ENCODE data around the gene FBXO34.
"Not testable (repeated sequence)": the region's sequence is repeated elsewhere in the genome, so short reads cannot be mapped to it uniquely, and the experiment has no call there.

FBXO34 gene

GRCh38 chr14:55309154-55309553 is 37.9 kb downstream of the FBXO34 start:
- Histone ChIP-seq H2BK5ac (ENCODE audit: low read depth, low read length, poor library complexity) (no peak overlapping the region), H3K4me3 (ENCODE audit: low read depth, low read length) (no peak overlapping the region), H3K79me2 (ENCODE audit: control insufficient read depth, insufficient read depth, low read length, poor library complexity) (no peaks in the 10 kb centered on the region), H2BK12ac (ENCODE audit: low read length) (no peak overlapping the region), H3K23ac (ENCODE audit: low read length) (no peak overlapping the region), H3K4me1 (ENCODE audit: control insufficient read depth in 1 of 2, insufficient read depth in 2 of 2, low read length in 2 of 2) (no peaks in the 10 kb centered on the region), H3K4me2 (ENCODE audit: low read length) (no peak overlapping the region), H2AFZ (ENCODE audit: insufficient read depth, low read length, poor library complexity) (no peak overlapping the region), H3K14ac (ENCODE audit: low read length) (no peak overlapping the region), H3K27me3 (ENCODE audit: insufficient read depth, low read length) (no peaks in the 10 kb centered on the region), H3K27ac (ENCODE audit: low read depth, low read length) (no peak overlapping the region), H3K9ac (ENCODE audit: low read length) (no peak overlapping the region), H3K36me3 (ENCODE audit: control insufficient read depth in 1 of 2, insufficient read depth in 2 of 2, low read length in 2 of 2) (peaks cover 5 to 7% of the 10 kb centered on the region in 2 experiments), H3K79me1 (ENCODE audit: low read length) (no peaks in the 10 kb centered on the region), H2BK120ac (ENCODE audit: insufficient read depth, low read length, poor library complexity) (no peak overlapping the region), H4K91ac (ENCODE audit: low read depth, low read length) (no peak overlapping the region), H3K4ac (ENCODE audit: low read depth, low read length) (no peak overlapping the region), H4K12ac (ENCODE audit: low read depth, low read length) (no peak overlapping the region), H3K18ac (ENCODE audit: low read length) (no peak overlapping the region), H3K9me3 (ENCODE audit: insufficient read depth, low read depth, low read length) (peaks cover 7% of the 10 kb centered on the region), H2AK5ac (ENCODE audit: low read length) (no peak overlapping the region), H4K8ac (ENCODE audit: low read depth, low read length) (no peak overlapping the region)
- no peak for DNase-seq
- no CpG with 5 or more reads among the region's 2 CpGs for WGBS (ENCODE audit: extremely low coverage, insufficient coverage, insufficient read length)

- H3K18ac ChIP-seq (ENCODE audit: low read length) = no peak overlapping the region
- H2AFZ ChIP-seq (ENCODE audit: insufficient read depth, low read length, poor library complexity) = no peak overlapping the region
- no peaks in the 10 kb centered on the region for H3K79me1 ChIP-seq (ENCODE audit: low read length)
- H3K27me3 ChIP-seq (ENCODE audit: insufficient read depth, low read length) = no peaks in the 10 kb centered on the region
- H3K23ac ChIP-seq (ENCODE audit: low read length) = no peak overlapping the region
- H2AK5ac ChIP-seq (ENCODE audit: low read length) = no peak overlapping the region
- DNase-seq = no peak
- no peak overlapping the region for H4K8ac ChIP-seq (ENCODE audit: low read depth, low read length)
- no peak overlapping the region for H2BK5ac ChIP-seq (ENCODE audit: low read depth, low read length, poor library complexity)
- no peak overlapping the region for H3K4me3 ChIP-seq (ENCODE audit: low read depth, low read length)
- no peak overlapping the region for H2BK12ac ChIP-seq (ENCODE audit: low read length)
- H3K9ac ChIP-seq (ENCODE audit: low read length) = no peak overlapping the region
- H3K4ac ChIP-seq (ENCODE audit: low read depth, low read length) = no peak overlapping the region
- no peak overlapping the region for H3K14ac ChIP-seq (ENCODE audit: low read length)
- H3K27ac ChIP-seq (ENCODE audit: low read depth, low read length) = no peak overlapping the region
- H3K79me2 ChIP-seq (ENCODE audit: control insufficient read depth, insufficient read depth, low read length, poor library complexity) = no peaks in the 10 kb centered on the region
- no peaks in the 10 kb centered on the region for H3K4me1 ChIP-seq (ENCODE audit: control insufficient read depth in 1 of 2, insufficient read depth in 2 of 2, low read length in 2 of 2)
- no peak overlapping the region for H2BK120ac ChIP-seq (ENCODE audit: insufficient read depth, low read length, poor library complexity)
- H4K12ac ChIP-seq (ENCODE audit: low read depth, low read length) = no peak overlapping the region
- no peak overlapping the region for H4K91ac ChIP-seq (ENCODE audit: low read depth, low read length)
- H3K4me2 ChIP-seq (ENCODE audit: low read length) = no peak overlapping the region
- peaks cover 5 to 7% of the 10 kb centered on the region in 2 experiments for H3K36me3 ChIP-seq (ENCODE audit: control insufficient read depth in 1 of 2, insufficient read depth in 2 of 2, low read length in 2 of 2)
- peaks cover 7% of the 10 kb centered on the region for H3K9me3 ChIP-seq (ENCODE audit: insufficient read depth, low read depth, low read length)
- no CpG with 5 or more reads among the region's 1 CpG for WGBS (ENCODE audit: extremely low coverage, insufficient coverage, insufficient read length)
These were observed 38.6 kb downstream of the FBXO34 start for GRCh38 chr14:55309761-55310365.

- H3K4ac ChIP-seq (ENCODE audit: low read depth, low read length); H2AFZ ChIP-seq (ENCODE audit: insufficient read depth, low read length, poor library complexity); H3K79me2 ChIP-seq (ENCODE audit: control insufficient read depth, insufficient read depth, low read length, poor library complexity); H3K23ac ChIP-seq (ENCODE audit: low read length); H3K4me3 ChIP-seq (ENCODE audit: low read depth, low read length); H3K27ac ChIP-seq (ENCODE audit: low read depth, low read length); H3K9me3 ChIP-seq (ENCODE audit: insufficient read depth, low read depth, low read length); H3K14ac ChIP-seq (ENCODE audit: low read length); H3K18ac ChIP-seq (ENCODE audit: low read length); H3K79me1 ChIP-seq (ENCODE audit: low read length); H3K9ac ChIP-seq (ENCODE audit: low read length); H3K27me3 ChIP-seq (ENCODE audit: insufficient read depth, low read length); DNase-seq; H2AK5ac ChIP-seq (ENCODE audit: low read length); H2BK12ac ChIP-seq (ENCODE audit: low read length); H2BK120ac ChIP-seq (ENCODE audit: insufficient read depth, low read length, poor library complexity); H4K12ac ChIP-seq (ENCODE audit: low read depth, low read length); H3K4me2 ChIP-seq (ENCODE audit: low read length); H2BK5ac ChIP-seq (ENCODE audit: low read depth, low read length, poor library complexity); H3K36me3 ChIP-seq (ENCODE audit: control insufficient read depth in 1 of 2, insufficient read depth in 2 of 2, low read length in 2 of 2); H3K4me1 ChIP-seq (ENCODE audit: control insufficient read depth in 1 of 2, insufficient read depth in 2 of 2, low read length in 2 of 2); H4K8ac ChIP-seq (ENCODE audit: low read depth, low read length); H4K91ac ChIP-seq (ENCODE audit: low read depth, low read length): not testable (repeated sequence)
- no CpG with 5 or more reads among the region's 5 CpGs for WGBS (ENCODE audit: extremely low coverage, insufficient coverage, insufficient read length)
These were observed 41.3 kb downstream of the FBXO34 start for GRCh38 chr14:55312379-55313030.

GRCh38 chr14:55313480-55313879 is 42.3 kb downstream of the FBXO34 start:
- Histone ChIP-seq H3K4ac (ENCODE audit: low read depth, low read length) (no peak overlapping the region), H3K23ac (ENCODE audit: low read length) (no peak overlapping the region), H3K18ac (ENCODE audit: low read length) (no peak overlapping the region), H4K91ac (ENCODE audit: low read depth, low read length) (no peak overlapping the region), H3K9me3 (ENCODE audit: insufficient read depth, low read depth, low read length) (peaks cover 7% of the 10 kb centered on the region), H2BK12ac (ENCODE audit: low read length) (no peak overlapping the region), H3K79me2 (ENCODE audit: control insufficient read depth, insufficient read depth, low read length, poor library complexity) (no peaks in the 10 kb centered on the region), H3K9ac (ENCODE audit: low read length) (no peak overlapping the region), H4K8ac (ENCODE audit: low read depth, low read length) (no peak overlapping the region), H3K4me1 (ENCODE audit: control insufficient read depth in 1 of 2, insufficient read depth in 2 of 2, low read length in 2 of 2) (no peaks in the 10 kb centered on the region), H3K4me2 (ENCODE audit: low read length) (no peak overlapping the region), H3K4me3 (ENCODE audit: low read depth, low read length) (no peak overlapping the region), H4K12ac (ENCODE audit: low read depth, low read length) (no peak overlapping the region), H3K27me3 (ENCODE audit: insufficient read depth, low read length) (no peaks in the 10 kb centered on the region), H2BK5ac (ENCODE audit: low read depth, low read length, poor library complexity) (no peak overlapping the region), H2AK5ac (ENCODE audit: low read length) (no peak overlapping the region), H2AFZ (ENCODE audit: insufficient read depth, low read length, poor library complexity) (no peak overlapping the region), H3K79me1 (ENCODE audit: low read length) (no peaks in the 10 kb centered on the region), H3K36me3 (ENCODE audit: control insufficient read depth in 1 of 2, insufficient read depth in 2 of 2, low read length in 2 of 2) (peaks cover 5 to 7% of the 10 kb centered on the region in 2 experiments), H2BK120ac (ENCODE audit: insufficient read depth, low read length, poor library complexity) (no peak overlapping the region), H3K27ac (ENCODE audit: low read depth, low read length) (no peak overlapping the region), H3K14ac (ENCODE audit: low read length) (no peak overlapping the region)
- no CpG with 5 or more reads among the region's 5 CpGs for WGBS (ENCODE audit: extremely low coverage, insufficient coverage, insufficient read length)
- no peak for DNase-seq

Data from trophoblast cell (in vitro differentiated cells and primary cell).